ENCODE data around the gene USP15.

USP15 gene

DNA sequence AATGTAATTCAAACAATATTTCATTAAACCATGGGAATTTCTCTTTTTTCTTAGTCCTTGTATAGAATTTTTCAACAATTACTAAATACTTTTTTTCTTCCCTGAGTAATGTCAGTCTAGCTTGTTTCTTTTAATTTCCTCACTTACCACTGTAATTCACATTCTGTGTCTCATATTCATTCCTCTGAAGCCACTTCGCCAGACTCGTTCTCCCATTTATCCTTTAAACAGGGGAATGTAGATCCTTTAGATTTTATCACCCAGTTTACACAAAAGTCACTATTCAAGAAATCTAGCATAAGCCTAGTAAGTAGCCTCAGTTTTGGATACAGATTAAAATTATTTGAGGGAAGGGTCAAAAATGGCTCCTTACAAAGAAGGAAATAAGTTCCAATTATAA is 6.8 kb downstream of the USP15 start:
- no peak for TF ChIP-seq NFIC (IDR thresholded peaks at IDR 0.05)
- no peak for TF ChIP-seq CREB1 (IDR thresholded peaks at IDR 0.05; ENCODE audit: low read depth)
- TF ChIP-seq TAF1 (IDR thresholded peaks at IDR 0.05; ENCODE audit: low read depth), result no peak
- TF ChIP-seq, protein P1, sequence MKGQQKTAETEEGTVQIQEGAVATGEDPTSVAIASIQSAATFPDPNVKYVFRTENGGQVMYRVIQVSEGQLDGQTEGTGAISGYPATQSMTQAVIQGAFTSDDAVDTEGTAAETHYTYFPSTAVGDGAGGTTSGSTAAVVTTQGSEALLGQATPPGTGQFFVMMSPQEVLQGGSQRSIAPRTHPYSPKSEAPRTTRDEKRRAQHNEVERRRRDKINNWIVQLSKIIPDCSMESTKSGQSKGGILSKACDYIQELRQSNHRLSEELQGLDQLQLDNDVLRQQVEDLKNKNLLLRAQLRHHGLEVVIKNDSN (IDR thresholded peaks at IDR 0.05), result no peak
- no peak for TF ChIP-seq RAD21 (IDR thresholded peaks at IDR 0.05; ENCODE audit: low read depth)
- TF ChIP-seq YY1 (IDR thresholded peaks at IDR 0.05; ENCODE audit: low read depth), result no peak
- no peak for TF ChIP-seq TCF12 (IDR thresholded peaks at IDR 0.05; ENCODE audit: low read depth)
- TF ChIP-seq, protein P2, sequence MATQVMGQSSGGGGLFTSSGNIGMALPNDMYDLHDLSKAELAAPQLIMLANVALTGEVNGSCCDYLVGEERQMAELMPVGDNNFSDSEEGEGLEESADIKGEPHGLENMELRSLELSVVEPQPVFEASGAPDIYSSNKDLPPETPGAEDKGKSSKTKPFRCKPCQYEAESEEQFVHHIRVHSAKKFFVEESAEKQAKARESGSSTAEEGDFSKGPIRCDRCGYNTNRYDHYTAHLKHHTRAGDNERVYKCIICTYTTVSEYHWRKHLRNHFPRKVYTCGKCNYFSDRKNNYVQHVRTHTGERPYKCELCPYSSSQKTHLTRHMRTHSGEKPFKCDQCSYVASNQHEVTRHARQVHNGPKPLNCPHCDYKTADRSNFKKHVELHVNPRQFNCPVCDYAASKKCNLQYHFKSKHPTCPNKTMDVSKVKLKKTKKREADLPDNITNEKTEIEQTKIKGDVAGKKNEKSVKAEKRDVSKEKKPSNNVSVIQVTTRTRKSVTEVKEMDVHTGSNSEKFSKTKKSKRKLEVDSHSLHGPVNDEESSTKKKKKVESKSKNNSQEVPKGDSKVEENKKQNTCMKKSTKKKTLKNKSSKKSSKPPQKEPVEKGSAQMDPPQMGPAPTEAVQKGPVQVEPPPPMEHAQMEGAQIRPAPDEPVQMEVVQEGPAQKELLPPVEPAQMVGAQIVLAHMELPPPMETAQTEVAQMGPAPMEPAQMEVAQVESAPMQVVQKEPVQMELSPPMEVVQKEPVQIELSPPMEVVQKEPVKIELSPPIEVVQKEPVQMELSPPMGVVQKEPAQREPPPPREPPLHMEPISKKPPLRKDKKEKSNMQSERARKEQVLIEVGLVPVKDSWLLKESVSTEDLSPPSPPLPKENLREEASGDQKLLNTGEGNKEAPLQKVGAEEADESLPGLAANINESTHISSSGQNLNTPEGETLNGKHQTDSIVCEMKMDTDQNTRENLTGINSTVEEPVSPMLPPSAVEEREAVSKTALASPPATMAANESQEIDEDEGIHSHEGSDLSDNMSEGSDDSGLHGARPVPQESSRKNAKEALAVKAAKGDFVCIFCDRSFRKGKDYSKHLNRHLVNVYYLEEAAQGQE (IDR thresholded peaks at IDR 0.05; ENCODE audit: low read depth), result no peak
- no peak for TF ChIP-seq ZBTB7A (IDR thresholded peaks at IDR 0.05; ENCODE audit: low read depth)
- no peak for TF ChIP-seq TEAD4 (IDR thresholded peaks at IDR 0.05)
- TF ChIP-seq EP300 (IDR thresholded peaks at IDR 0.05; ENCODE audit: borderline replicate concordance), result no peak
- no peak for TF ChIP-seq FOXM1 (IDR thresholded peaks at IDR 0.05; ENCODE audit: borderline replicate concordance, low read depth)
- TF ChIP-seq EGR1 (IDR thresholded peaks at IDR 0.05), result no peak
- TF ChIP-seq CEBPB (IDR thresholded peaks at IDR 0.05), result no peak

DNA sequence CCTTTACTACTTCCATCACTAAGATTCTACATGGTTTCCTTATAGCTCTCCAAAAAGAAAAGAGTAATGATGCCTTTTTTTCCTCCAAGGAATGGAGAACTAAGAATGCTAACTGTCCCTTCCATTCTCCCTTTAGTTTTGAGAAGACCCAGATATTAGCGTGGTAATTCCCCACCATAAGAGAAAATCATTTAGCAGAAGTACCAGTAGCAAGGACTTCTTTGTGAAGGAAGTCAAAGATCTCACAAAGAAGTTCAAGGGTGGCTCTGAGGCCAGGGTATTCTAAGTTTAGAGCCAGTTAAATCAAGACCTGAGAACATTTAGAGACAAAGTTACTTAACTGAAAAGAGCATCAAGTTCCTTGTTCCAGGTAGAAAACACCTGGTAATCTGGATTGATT is 7.3 kb downstream of the USP15 start:
- TF ChIP-seq FOXM1 (IDR thresholded peaks at IDR 0.05; ENCODE audit: borderline replicate concordance, low read depth) (no peak), TAF1 (IDR thresholded peaks at IDR 0.05; ENCODE audit: low read depth) (no peak), EGR1 (IDR thresholded peaks at IDR 0.05) (no peak), ZBTB7A (IDR thresholded peaks at IDR 0.05; ENCODE audit: low read depth) (no peak), CEBPB (IDR thresholded peaks at IDR 0.05) (no peak), EP300 (IDR thresholded peaks at IDR 0.05; ENCODE audit: borderline replicate concordance) (no peak), NFIC (IDR thresholded peaks at IDR 0.05) (no peak), RAD21 (IDR thresholded peaks at IDR 0.05; ENCODE audit: low read depth) (no peak), CREB1 (IDR thresholded peaks at IDR 0.05; ENCODE audit: low read depth) (no peak), YY1 (IDR thresholded peaks at IDR 0.05; ENCODE audit: low read depth) (no peak)
- TF ChIP-seq, protein P1 (IDR thresholded peaks at IDR 0.05), result no peak
- TF ChIP-seq, protein P2 (IDR thresholded peaks at IDR 0.05; ENCODE audit: low read depth), result no peak
- TF ChIP-seq, protein P3, sequence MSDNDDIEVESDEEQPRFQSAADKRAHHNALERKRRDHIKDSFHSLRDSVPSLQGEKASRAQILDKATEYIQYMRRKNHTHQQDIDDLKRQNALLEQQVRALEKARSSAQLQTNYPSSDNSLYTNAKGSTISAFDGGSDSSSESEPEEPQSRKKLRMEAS (IDR thresholded peaks at IDR 0.05), result no peak

DNA sequence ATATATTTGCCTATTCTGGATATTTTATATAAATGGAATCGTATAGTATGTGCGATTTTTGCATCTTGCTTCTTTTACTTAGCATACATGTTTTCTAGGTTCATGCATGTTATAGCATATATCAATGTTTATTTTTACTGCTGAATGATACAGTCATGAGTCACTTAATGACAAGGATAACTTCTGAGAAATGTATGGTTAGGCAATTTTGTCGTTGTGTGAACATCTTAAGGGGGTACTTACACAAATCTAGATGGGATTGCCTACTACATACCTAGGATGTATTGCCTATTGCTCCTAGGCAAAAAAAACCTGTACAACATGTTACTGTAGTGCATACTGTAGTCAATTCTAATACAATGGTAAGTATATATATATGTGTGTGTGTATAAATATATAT is 8.8 kb downstream of the USP15 start:
- TF ChIP-seq TEAD4 (IDR thresholded peaks at IDR 0.05) (no peak), TAF1 (IDR thresholded peaks at IDR 0.05; ENCODE audit: low read depth) (no peak), FOXM1 (IDR thresholded peaks at IDR 0.05; ENCODE audit: borderline replicate concordance, low read depth) (no peak)
- TF ChIP-seq, protein P1 (IDR thresholded peaks at IDR 0.05), result no peak
- TF ChIP-seq, protein P2 (IDR thresholded peaks at IDR 0.05; ENCODE audit: low read depth), result no peak

DNA sequence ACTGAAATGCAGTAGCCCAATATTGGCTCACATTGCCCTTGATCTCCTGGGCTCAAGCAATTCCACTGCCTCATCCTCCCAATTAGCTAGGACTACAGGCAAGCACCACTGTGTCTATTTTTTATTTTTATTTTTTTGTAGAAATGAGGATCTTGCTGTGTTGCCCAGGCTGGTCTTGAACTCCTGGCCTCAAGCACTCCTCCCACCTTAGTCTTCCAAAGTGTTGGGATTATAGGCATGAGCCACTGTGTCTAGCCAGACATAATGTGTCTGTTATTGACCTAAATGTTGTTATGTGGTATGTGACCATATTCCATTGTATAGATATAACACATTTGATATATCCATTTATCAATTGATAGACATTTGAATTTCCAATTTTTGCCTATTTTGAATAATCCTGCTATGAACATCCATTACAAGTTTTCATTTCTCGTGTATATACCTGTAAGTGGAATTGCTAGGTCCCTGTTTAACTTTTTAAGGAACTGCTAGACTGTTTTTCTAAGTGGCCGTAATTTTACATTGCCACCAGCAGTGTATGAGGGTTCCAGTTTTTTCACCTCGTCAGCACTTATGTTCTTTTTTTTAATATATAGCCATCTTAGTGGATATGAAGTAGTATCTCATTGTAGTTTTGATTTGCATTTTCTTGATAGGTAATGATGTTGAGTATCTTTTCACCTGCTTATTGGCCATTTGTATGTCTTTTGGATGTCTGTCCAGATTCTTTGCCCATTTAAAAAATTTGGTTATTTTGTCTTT is 9.4 kb downstream of the USP15 start:
- TF ChIP-seq, protein P1 (IDR thresholded peaks at IDR 0.05), result no peak
- TF ChIP-seq, protein P3 (IDR thresholded peaks at IDR 0.05), result no peak
- no peak for TF ChIP-seq CEBPB (IDR thresholded peaks at IDR 0.05)
- TF ChIP-seq EP300 (IDR thresholded peaks at IDR 0.05; ENCODE audit: borderline replicate concordance), result no peak
- TF ChIP-seq CREB1 (IDR thresholded peaks at IDR 0.05; ENCODE audit: low read depth), result no peak
- TF ChIP-seq, protein P2 (IDR thresholded peaks at IDR 0.05; ENCODE audit: low read depth), result no peak
- TF ChIP-seq TAF1 (IDR thresholded peaks at IDR 0.05; ENCODE audit: low read depth), result no peak
- TF ChIP-seq EGR1 (IDR thresholded peaks at IDR 0.05), result no peak
- no peak for TF ChIP-seq TCF12 (IDR thresholded peaks at IDR 0.05; ENCODE audit: low read depth)
- no peak for TF ChIP-seq TEAD4 (IDR thresholded peaks at IDR 0.05)
- no peak for TF ChIP-seq FOXM1 (IDR thresholded peaks at IDR 0.05; ENCODE audit: borderline replicate concordance, low read depth)
- TF ChIP-seq RAD21 (IDR thresholded peaks at IDR 0.05; ENCODE audit: low read depth), result no peak
- no peak for TF ChIP-seq NFIC (IDR thresholded peaks at IDR 0.05)
- TF ChIP-seq ZBTB7A (IDR thresholded peaks at IDR 0.05; ENCODE audit: low read depth), result no peak
- no peak for TF ChIP-seq YY1 (IDR thresholded peaks at IDR 0.05; ENCODE audit: low read depth)
